ENCODE measurements around the gene STARD5.

STARD5 gene

DNA sequence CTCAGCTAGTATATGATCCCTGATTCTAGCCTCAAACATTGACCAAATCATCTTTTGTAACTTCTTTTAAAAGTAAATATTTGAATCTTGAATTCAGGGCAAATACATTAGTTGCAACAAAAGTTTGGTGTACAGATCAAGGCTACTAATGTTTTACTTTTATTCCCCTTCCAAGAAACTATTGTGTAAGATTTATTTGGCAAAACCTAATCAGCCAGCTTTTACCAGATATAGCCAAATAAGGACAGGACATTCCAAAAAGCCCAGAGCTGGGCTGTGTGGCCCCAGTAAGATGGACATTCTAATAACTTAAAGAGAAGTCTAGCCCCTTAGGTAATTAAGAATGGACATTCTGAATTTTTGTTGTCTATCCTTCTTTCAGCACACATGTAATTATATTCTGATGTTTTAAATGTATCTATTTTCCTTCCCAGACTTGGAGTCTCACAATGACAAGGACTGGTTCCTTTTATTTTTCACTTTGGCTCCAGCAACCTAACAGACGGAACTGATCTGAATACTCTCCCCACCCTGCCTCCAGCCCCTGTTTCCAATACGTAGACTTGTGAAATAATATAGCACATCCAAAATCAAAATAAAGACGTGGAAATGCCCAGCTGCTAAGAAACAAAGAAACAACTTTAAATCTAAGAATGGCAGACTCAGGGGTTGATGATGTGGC, 48.1 kb downstream of the STARD5 start:
- 98% methylated on average over 2 of the region's 3 CpGs for WGBS
- peaks cover 0 to 7% of the 10 kb centered on the region in 2 experiments for H3K36me3 ChIP-seq (ENCODE audit: control insufficient read depth in 1 of 2, insufficient read depth in 2 of 2, low read depth in 1 of 2, low read length in 2 of 2)
- no peak overlapping the region for H3K18ac ChIP-seq (ENCODE audit: low read depth in 1 of 2, low read length in 2 of 2)
- H3K4me1 ChIP-seq (ENCODE audit: control insufficient read depth, insufficient read depth, low read depth, low read length) = peaks cover 10% of the 10 kb centered on the region
- H2AK5ac ChIP-seq (ENCODE audit: low read length, severe bottlenecking) = no peak overlapping the region
- peaks cover 5 to 39% of the 10 kb centered on the region in 2 experiments for H3K27me3 ChIP-seq (ENCODE audit: control insufficient read depth in 1 of 2, insufficient read depth in 1 of 2, low read length in 2 of 2)
- H3K4me2 ChIP-seq (ENCODE audit: low read length, poor library complexity, severe bottlenecking) = no peak overlapping the region
- H2BK12ac ChIP-seq (ENCODE audit: low read length in 2 of 2) = no peak overlapping the region
- H4K8ac ChIP-seq (ENCODE audit: low read length) = no peak overlapping the region
- H3K9ac ChIP-seq (ENCODE audit: low read length) = peak overlapping the region; percentile 62
- no peak overlapping the region for H2BK15ac ChIP-seq (ENCODE audit: low read depth, poor library complexity, severe bottlenecking)
- H3K9me3 ChIP-seq (ENCODE audit: control insufficient read depth, low read length) = peaks cover 14% of the 10 kb centered on the region
- no peak overlapping the region for H3K14ac ChIP-seq (ENCODE audit: low read length in 2 of 2)
- no peak overlapping the region for H3K27ac ChIP-seq (ENCODE audit: low read length, poor library complexity, severe bottlenecking)
- no peaks in the 10 kb centered on the region for H3K79me1 ChIP-seq (replicated peaks; ENCODE audit: low read length, poor library complexity, severe bottlenecking)
- H2AFZ ChIP-seq (ENCODE audit: low read depth, low read length) = no peak overlapping the region
- no peak overlapping the region for H2BK5ac ChIP-seq (ENCODE audit: low read depth, low read length, poor library complexity, severe bottlenecking)
- H3K4ac ChIP-seq (ENCODE audit: low read depth in 1 of 2, low read length in 2 of 2) = no peak overlapping the region
- no peak overlapping the region for H4K91ac ChIP-seq (ENCODE audit: low read length)
- H3K23ac ChIP-seq (ENCODE audit: low read length in 2 of 2) = no peak overlapping the region
- no peak overlapping the region for H3K4me3 ChIP-seq (ENCODE audit: insufficient read depth in 1 of 2, low read depth in 1 of 2, low read length in 2 of 2)
- no peak overlapping the region for H2BK120ac ChIP-seq (ENCODE audit: low read depth, low read length)
- no peak for DNase-seq

DNA sequence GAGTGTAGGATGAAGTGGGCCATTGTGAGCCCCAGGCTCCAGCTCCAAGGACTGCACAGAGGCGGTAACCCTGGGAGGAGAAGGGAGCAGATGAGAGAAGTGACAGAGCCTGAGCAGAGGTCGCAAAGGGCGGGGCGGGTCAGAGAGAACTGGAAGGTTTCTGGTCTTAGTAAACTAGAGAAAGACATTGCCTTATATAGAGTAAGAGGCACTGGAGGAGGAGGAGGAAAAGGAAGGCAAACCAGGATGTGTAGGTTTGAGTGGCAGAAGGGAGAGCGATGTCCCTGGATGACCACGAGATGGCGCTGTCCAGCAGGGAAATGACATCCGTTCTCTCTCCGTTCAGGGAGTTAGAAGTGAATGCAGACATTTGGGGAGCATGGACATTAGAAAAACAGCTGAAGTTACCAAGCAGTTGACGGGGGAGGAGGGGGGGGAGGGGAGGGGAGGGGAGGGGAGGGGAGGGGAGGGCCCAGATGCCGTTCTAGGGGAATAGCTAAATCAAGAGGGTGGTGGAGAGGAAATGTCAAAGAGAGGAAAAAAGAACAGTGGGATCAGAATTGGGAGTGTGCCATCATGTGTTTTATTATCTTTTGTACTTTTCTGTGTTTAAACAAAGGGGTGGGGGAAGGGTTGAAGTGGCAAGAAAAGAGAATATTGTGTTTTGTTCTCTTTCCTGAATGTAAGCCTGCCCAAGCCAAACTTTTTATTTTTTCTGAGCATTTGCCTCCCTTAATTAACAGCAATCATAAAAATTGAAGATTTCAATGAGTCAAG, 48.8 kb downstream of the STARD5 start:
- Histone ChIP-seq H2BK12ac (ENCODE audit: low read length in 2 of 2) (no peak overlapping the region), H3K4me2 (ENCODE audit: low read length, poor library complexity, severe bottlenecking) (no peak overlapping the region), H4K91ac (ENCODE audit: low read length) (no peak overlapping the region), H3K36me3 (ENCODE audit: control insufficient read depth in 1 of 2, insufficient read depth in 2 of 2, low read depth in 1 of 2, low read length in 2 of 2) (peaks cover 0 to 6% of the 10 kb centered on the region in 2 experiments), H3K79me1 (replicated peaks; ENCODE audit: low read length, poor library complexity, severe bottlenecking) (no peaks in the 10 kb centered on the region), H3K14ac (ENCODE audit: low read length in 2 of 2) (no peak overlapping the region), H3K4me1 (ENCODE audit: control insufficient read depth, insufficient read depth, low read depth, low read length) (peaks cover 7% of the 10 kb centered on the region), H2BK120ac (ENCODE audit: low read depth, low read length) (no peak overlapping the region), H4K8ac (ENCODE audit: low read length) (no peak overlapping the region), H2BK15ac (ENCODE audit: low read depth, poor library complexity, severe bottlenecking) (no peak overlapping the region), H2AFZ (ENCODE audit: low read depth, low read length) (no peak overlapping the region), H3K9ac (ENCODE audit: low read length) (peak overlapping the region; percentile 62), H3K9me3 (ENCODE audit: control insufficient read depth, low read length) (peaks cover 14% of the 10 kb centered on the region), H3K27ac (ENCODE audit: low read length, poor library complexity, severe bottlenecking) (no peak overlapping the region), H2AK5ac (ENCODE audit: low read length, severe bottlenecking) (no peak overlapping the region), H3K4ac (ENCODE audit: low read depth in 1 of 2, low read length in 2 of 2) (no peak overlapping the region), H3K4me3 (ENCODE audit: insufficient read depth in 1 of 2, low read depth in 1 of 2, low read length in 2 of 2) (no peak overlapping the region), H3K23ac (ENCODE audit: low read length in 2 of 2) (no peak overlapping the region), H3K27me3 (ENCODE audit: control insufficient read depth in 1 of 2, insufficient read depth in 1 of 2, low read length in 2 of 2) (peaks cover 2 to 41% of the 10 kb centered on the region in 2 experiments), H3K18ac (ENCODE audit: low read depth in 1 of 2, low read length in 2 of 2) (no peak overlapping the region), H2BK5ac (ENCODE audit: low read depth, low read length, poor library complexity, severe bottlenecking) (no peak overlapping the region)
- peak; percentile 77 for DNase-seq
- 6% methylated on average over 10 of the region's 11 CpGs for WGBS

DNA sequence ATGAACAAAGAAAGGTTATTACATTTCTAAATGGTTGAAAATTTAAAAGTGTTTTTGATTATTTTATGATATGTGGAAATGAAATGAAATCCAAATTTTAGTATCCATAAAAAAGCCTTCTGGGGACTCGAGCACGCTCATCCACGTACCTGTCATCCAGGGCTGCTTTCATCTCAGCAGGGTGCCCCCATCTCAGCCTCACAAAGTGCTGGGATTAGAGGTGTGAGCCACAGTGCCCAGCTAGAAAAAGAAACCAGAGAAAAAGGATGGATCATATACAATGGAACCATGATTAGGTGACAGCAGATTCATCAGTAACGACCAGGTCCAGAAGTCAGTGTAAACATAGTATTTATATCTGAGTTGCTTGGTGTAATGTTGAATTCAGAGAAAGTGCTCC, 49.7 kb downstream of the STARD5 start:
- no peak overlapping the region for H3K23ac ChIP-seq (ENCODE audit: low read length in 2 of 2)
- H3K18ac ChIP-seq (ENCODE audit: low read depth in 1 of 2, low read length in 2 of 2) = no peak overlapping the region
- no peaks in the 10 kb centered on the region for H3K79me1 ChIP-seq (replicated peaks; ENCODE audit: low read length, poor library complexity, severe bottlenecking)
- H3K14ac ChIP-seq (ENCODE audit: low read length in 2 of 2) = no peak overlapping the region
- H4K91ac ChIP-seq (ENCODE audit: low read length) = no peak overlapping the region
- H2AFZ ChIP-seq (ENCODE audit: low read depth, low read length) = no peak overlapping the region
- H2AK5ac ChIP-seq (ENCODE audit: low read length, severe bottlenecking) = no peak overlapping the region
- no peaks in the 10 kb centered on the region for H3K36me3 ChIP-seq (ENCODE audit: control insufficient read depth in 1 of 2, insufficient read depth in 2 of 2, low read depth in 1 of 2, low read length in 2 of 2)
- H2BK120ac ChIP-seq (ENCODE audit: low read depth, low read length) = no peak overlapping the region
- no peak overlapping the region for H3K27ac ChIP-seq (ENCODE audit: low read length, poor library complexity, severe bottlenecking)
- H2BK15ac ChIP-seq (ENCODE audit: low read depth, poor library complexity, severe bottlenecking) = no peak overlapping the region
- WGBS = 81% methylated on average over 3 of the region's 4 CpGs
- H3K4ac ChIP-seq (ENCODE audit: low read depth in 1 of 2, low read length in 2 of 2) = no peak overlapping the region
- H3K4me2 ChIP-seq (ENCODE audit: low read length, poor library complexity, severe bottlenecking) = no peak overlapping the region
- H2BK5ac ChIP-seq (ENCODE audit: low read depth, low read length, poor library complexity, severe bottlenecking) = no peak overlapping the region
- no peak overlapping the region for H3K9ac ChIP-seq (ENCODE audit: low read length)
- H3K9me3 ChIP-seq (ENCODE audit: control insufficient read depth, low read length) = peaks cover 14% of the 10 kb centered on the region
- H4K8ac ChIP-seq (ENCODE audit: low read length) = no peak overlapping the region
- H2BK12ac ChIP-seq (ENCODE audit: low read length in 2 of 2) = no peak overlapping the region
- no peak for DNase-seq
- peaks cover 0 to 46% of the 10 kb centered on the region in 2 experiments for H3K27me3 ChIP-seq (ENCODE audit: control insufficient read depth in 1 of 2, insufficient read depth in 1 of 2, low read length in 2 of 2)
- no peak overlapping the region for H3K4me3 ChIP-seq (ENCODE audit: insufficient read depth in 1 of 2, low read depth in 1 of 2, low read length in 2 of 2)
- no peaks in the 10 kb centered on the region for H3K4me1 ChIP-seq (ENCODE audit: control insufficient read depth, insufficient read depth, low read depth, low read length)

DNA sequence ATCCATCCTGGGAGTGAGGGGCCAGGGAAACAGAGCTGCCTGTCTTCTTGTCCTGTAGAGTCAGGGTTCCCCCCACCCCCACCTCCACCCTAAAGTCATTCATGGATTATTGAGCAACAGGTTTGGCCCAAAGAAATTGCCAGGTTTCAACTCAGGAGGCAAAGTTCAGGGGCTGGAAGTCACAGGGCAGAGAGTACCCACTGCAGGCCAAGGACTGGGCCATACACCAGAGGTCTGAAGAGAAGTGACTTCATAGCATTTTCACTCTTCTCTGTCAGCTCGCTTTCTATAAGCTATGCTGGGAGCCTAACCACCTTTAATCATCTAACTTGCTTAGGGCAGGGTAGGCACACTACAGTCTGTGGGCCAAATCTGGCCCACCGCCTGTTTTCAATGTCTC, 50.1 kb downstream of the STARD5 start:
- Histone ChIP-seq H3K79me1 (replicated peaks; ENCODE audit: low read length, poor library complexity, severe bottlenecking) (no peaks in the 10 kb centered on the region), H3K27me3 (ENCODE audit: control insufficient read depth in 1 of 2, insufficient read depth in 1 of 2, low read length in 2 of 2) (peaks cover 0 to 50% of the 10 kb centered on the region in 2 experiments), H3K18ac (ENCODE audit: low read depth in 1 of 2, low read length in 2 of 2) (no peak overlapping the region), H2AK5ac (ENCODE audit: low read length, severe bottlenecking) (no peak overlapping the region), H3K27ac (ENCODE audit: low read length, poor library complexity, severe bottlenecking) (no peak overlapping the region), H4K91ac (ENCODE audit: low read length) (no peak overlapping the region), H3K4ac (ENCODE audit: low read depth in 1 of 2, low read length in 2 of 2) (no peak overlapping the region), H2BK120ac (ENCODE audit: low read depth, low read length) (no peak overlapping the region), H2AFZ (ENCODE audit: low read depth, low read length) (no peak overlapping the region), H2BK5ac (ENCODE audit: low read depth, low read length, poor library complexity, severe bottlenecking) (no peak overlapping the region), H2BK12ac (ENCODE audit: low read length in 2 of 2) (no peak overlapping the region), H4K8ac (ENCODE audit: low read length) (no peak overlapping the region), H3K9me3 (ENCODE audit: control insufficient read depth, low read length) (peaks cover 14% of the 10 kb centered on the region), H3K4me1 (ENCODE audit: control insufficient read depth, insufficient read depth, low read depth, low read length) (no peaks in the 10 kb centered on the region), H3K36me3 (ENCODE audit: control insufficient read depth in 1 of 2, insufficient read depth in 2 of 2, low read depth in 1 of 2, low read length in 2 of 2) (no peaks in the 10 kb centered on the region), H3K9ac (ENCODE audit: low read length) (no peak overlapping the region), H3K4me2 (ENCODE audit: low read length, poor library complexity, severe bottlenecking) (no peak overlapping the region), H2BK15ac (ENCODE audit: low read depth, poor library complexity, severe bottlenecking) (no peak overlapping the region), H3K4me3 (ENCODE audit: insufficient read depth in 1 of 2, low read depth in 1 of 2, low read length in 2 of 2) (no peak overlapping the region), H3K23ac (ENCODE audit: low read length in 2 of 2) (no peak overlapping the region), H3K14ac (ENCODE audit: low read length in 2 of 2) (no peak overlapping the region)
- DNase-seq = no peak
- 94% methylated on average over 2 of the region's 2 CpGs for WGBS
